ENCODE results near the gene PIK3R1. TPM values are rescaled to one million over a fixed set of nuclear protein-coding genes. Genes with fewer than 3 reads are reported as not detected.
A peak's percentile ranks its signal among the peaks of the same experiment; 100 is the strongest.

PIK3R1 gene
- total RNA-seq, 1 donor = 26.8 TPM

DNA sequence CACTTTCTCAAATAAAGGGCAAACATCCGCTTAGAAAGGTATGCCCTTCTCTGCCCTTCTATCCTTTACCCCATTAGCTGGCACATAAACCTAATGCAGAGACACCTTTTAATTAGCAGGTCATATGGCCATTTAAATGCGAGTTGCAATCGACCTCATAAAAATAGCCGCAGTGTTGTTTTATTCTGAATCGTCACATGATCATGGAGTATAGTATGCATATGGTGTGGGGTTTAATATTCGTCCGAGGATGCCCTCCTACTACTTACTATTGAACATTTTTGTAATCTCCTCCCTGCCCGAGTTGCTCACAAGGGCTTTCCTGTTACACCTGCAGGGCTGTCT, 72.0 kb downstream of the PIK3R1 start:
- Histone ChIP-seq H3K4me2 (ENCODE audit: insufficient read depth, low read length) (peak overlapping the region; percentile 89), H3K79me2 (ENCODE audit: insufficient read depth, low read length) (peaks cover 13% of the 10 kb centered on the region), H3K27me3 (ENCODE audit: insufficient read depth, low read length) (no peaks in the 10 kb centered on the region), H2AFZ (ENCODE audit: low read length) (peak overlapping the region; percentile 77), H3K27ac (ENCODE audit: low read depth, low read length) (peak overlapping the region; percentile 70), H3K4me1 (ENCODE audit: insufficient read depth, low read length) (peaks cover 45% of the 10 kb centered on the region), H3K4me3 (ENCODE audit: insufficient read depth, low read length) (peak overlapping the region; percentile 78), H3K9me3 (ENCODE audit: low read depth, low read length) (no peaks in the 10 kb centered on the region), H4K20me1 (ENCODE audit: insufficient read depth, low read length) (no peaks in the 10 kb centered on the region), H3K36me3 (ENCODE audit: insufficient read depth, low read length) (peaks cover 3% of the 10 kb centered on the region)
- DNase-seq (ENCODE audit: insufficient read length, low spot score, missing footprints) = no peak
- no peak for TF ChIP-seq CTCF (IDR thresholded peaks at IDR 0.05; ENCODE audit: extremely low read depth, low read depth, low read length)

- TF ChIP-seq CTCF (IDR thresholded peaks at IDR 0.05; ENCODE audit: extremely low read depth, low read depth, low read length) = no peak
- DNase-seq (ENCODE audit: insufficient read length, low spot score, missing footprints) = peak; percentile 79
- H3K79me2 ChIP-seq (ENCODE audit: insufficient read depth, low read length) = peaks cover 13% of the 10 kb centered on the region
- H3K4me3 ChIP-seq (ENCODE audit: insufficient read depth, low read length) = peak overlapping the region; percentile 78
- peaks cover 46% of the 10 kb centered on the region for H3K4me1 ChIP-seq (ENCODE audit: insufficient read depth, low read length)
- H3K9me3 ChIP-seq (ENCODE audit: low read depth, low read length) = no peaks in the 10 kb centered on the region
- H3K27ac ChIP-seq (ENCODE audit: low read depth, low read length) = peak overlapping the region; percentile 70
- H3K36me3 ChIP-seq (ENCODE audit: insufficient read depth, low read length) = peaks cover 2% of the 10 kb centered on the region
- H4K20me1 ChIP-seq (ENCODE audit: insufficient read depth, low read length) = no peaks in the 10 kb centered on the region
- H3K4me2 ChIP-seq (ENCODE audit: insufficient read depth, low read length) = peak overlapping the region; percentile 89
- H3K27me3 ChIP-seq (ENCODE audit: insufficient read depth, low read length) = no peaks in the 10 kb centered on the region
- H2AFZ ChIP-seq (ENCODE audit: low read length) = peak overlapping the region; percentile 77
These were observed 72.6 kb downstream of the PIK3R1 start for GRCh38 chr5:68287976-68288706.

DNA sequence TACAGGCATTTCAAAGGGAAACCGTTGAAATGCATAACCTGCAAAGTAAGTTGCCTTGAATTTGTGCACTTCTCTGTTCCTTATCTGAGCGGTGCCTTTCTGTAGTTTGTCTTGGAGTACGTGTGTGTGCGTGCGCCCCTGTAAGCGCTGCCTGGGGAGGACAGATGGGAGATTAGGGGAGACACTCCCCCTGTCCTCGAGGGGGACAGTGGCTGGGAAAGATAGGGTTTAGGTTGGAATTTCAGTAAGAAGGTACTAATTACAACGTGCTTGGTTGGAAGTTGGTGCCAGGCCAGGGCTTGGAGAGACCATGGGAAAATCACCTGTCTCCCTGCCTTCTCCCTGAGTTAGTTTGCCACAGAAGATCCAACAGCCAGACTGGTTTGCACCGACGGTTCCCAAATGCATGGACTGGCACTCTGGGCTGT, 73.2 kb downstream of the PIK3R1 start:
- DNase-seq (ENCODE audit: insufficient read length, low spot score, missing footprints) = no peak
- no peak for TF ChIP-seq CTCF (IDR thresholded peaks at IDR 0.05; ENCODE audit: extremely low read depth, low read depth, low read length)
- peak overlapping the region; percentile 78 for H3K4me3 ChIP-seq (ENCODE audit: insufficient read depth, low read length)
- H3K4me1 ChIP-seq (ENCODE audit: insufficient read depth, low read length) = peaks cover 46% of the 10 kb centered on the region
- peak overlapping the region; percentile 89 for H3K4me2 ChIP-seq (ENCODE audit: insufficient read depth, low read length)
- no peaks in the 10 kb centered on the region for H3K9me3 ChIP-seq (ENCODE audit: low read depth, low read length)
- peak overlapping the region; percentile 77 for H2AFZ ChIP-seq (ENCODE audit: low read length)
- no peaks in the 10 kb centered on the region for H3K27me3 ChIP-seq (ENCODE audit: insufficient read depth, low read length)
- peak overlapping the region; percentile 70 for H3K27ac ChIP-seq (ENCODE audit: low read depth, low read length)
- H3K36me3 ChIP-seq (ENCODE audit: insufficient read depth, low read length) = peaks cover 8% of the 10 kb centered on the region
- no peaks in the 10 kb centered on the region for H4K20me1 ChIP-seq (ENCODE audit: insufficient read depth, low read length)
- peaks cover 13% of the 10 kb centered on the region for H3K79me2 ChIP-seq (ENCODE audit: insufficient read depth, low read length)

- H3K27ac ChIP-seq (ENCODE audit: low read depth, low read length) = no peak overlapping the region
- no peak for TF ChIP-seq CTCF (IDR thresholded peaks at IDR 0.05; ENCODE audit: extremely low read depth, low read depth, low read length)
- H3K27me3 ChIP-seq (ENCODE audit: insufficient read depth, low read length) = no peaks in the 10 kb centered on the region
- no peak overlapping the region for H2AFZ ChIP-seq (ENCODE audit: low read length)
- H3K79me2 ChIP-seq (ENCODE audit: insufficient read depth, low read length) = peaks cover 13% of the 10 kb centered on the region
- DNase-seq (ENCODE audit: insufficient read length, low spot score, missing footprints) = no peak
- no peaks in the 10 kb centered on the region for H4K20me1 ChIP-seq (ENCODE audit: insufficient read depth, low read length)
- peak overlapping the region; percentile 89 for H3K4me2 ChIP-seq (ENCODE audit: insufficient read depth, low read length)
- peak overlapping the region; percentile 78 for H3K4me3 ChIP-seq (ENCODE audit: insufficient read depth, low read length)
- H3K9me3 ChIP-seq (ENCODE audit: low read depth, low read length) = no peaks in the 10 kb centered on the region
- H3K4me1 ChIP-seq (ENCODE audit: insufficient read depth, low read length) = peaks cover 46% of the 10 kb centered on the region
- H3K36me3 ChIP-seq (ENCODE audit: insufficient read depth, low read length) = peaks cover 16% of the 10 kb centered on the region
These were observed 73.9 kb downstream of the PIK3R1 start for GRCh38 chr5:68289498-68289897.
